Measurements from ENCODE around the gene CERS3.

Gene CERS3

GRCh38 chr15:100558771-100559254, 30.1 kb upstream of the CERS3 start:
- no peak for TF ChIP-seq TOX (CRISPR knock-in tag; IDR thresholded peaks at IDR 0.05; ENCODE audit: borderline replicate concordance)
- TF ChIP-seq TSHZ2 (CRISPR knock-in tag; IDR thresholded peaks at IDR 0.05), result no peak
- TF ChIP-seq ISL1 (CRISPR knock-in tag; IDR thresholded peaks at IDR 0.05), result no peak
- TF ChIP-seq ESRRG (CRISPR knock-in tag; IDR thresholded peaks at IDR 0.05), result no peak
- TF ChIP-seq CSDC2 (CRISPR knock-in tag; IDR thresholded peaks at IDR 0.05), result no peak
- TF ChIP-seq PATZ1 (CRISPR knock-in tag; IDR thresholded peaks at IDR 0.05; ENCODE audit: borderline replicate concordance), result no peak
- TF ChIP-seq POU6F1 (CRISPR knock-in tag; IDR thresholded peaks at IDR 0.05; ENCODE audit: borderline replicate concordance, low read depth), result no peak
- no peak for TF ChIP-seq GLIS3 (CRISPR knock-in tag; IDR thresholded peaks at IDR 0.05)
- ATAC-seq, result no peak

GRCh38 chr15:100553468-100553867, 24.7 kb upstream of the CERS3 start:
- no peak for TF ChIP-seq TSHZ2 (CRISPR knock-in tag; IDR thresholded peaks at IDR 0.05)
- no peak for TF ChIP-seq TOX (CRISPR knock-in tag; IDR thresholded peaks at IDR 0.05; ENCODE audit: borderline replicate concordance)
- TF ChIP-seq PPARA (CRISPR knock-in tag; IDR thresholded peaks at IDR 0.05; ENCODE audit: borderline replicate concordance), result no peak
- no peak for ATAC-seq

- no peak for ATAC-seq
- TF ChIP-seq CSRNP3 (CRISPR knock-in tag; IDR thresholded peaks at IDR 0.05), result no peak
These were observed 19.2 kb upstream of the CERS3 start for GRCh38 chr15:100547961-100548360.

- no peak for TF ChIP-seq BACH2 (CRISPR knock-in tag; IDR thresholded peaks at IDR 0.05; ENCODE audit: borderline replicate concordance)
- TF ChIP-seq SNAI2 (CRISPR knock-in tag; IDR thresholded peaks at IDR 0.05), result no peak
- TF ChIP-seq TOX (CRISPR knock-in tag; IDR thresholded peaks at IDR 0.05; ENCODE audit: borderline replicate concordance), result no peak
- no peak for TF ChIP-seq PPARA (CRISPR knock-in tag; IDR thresholded peaks at IDR 0.05; ENCODE audit: borderline replicate concordance)
- no peak for TF ChIP-seq ZC3H10 (CRISPR knock-in tag; IDR thresholded peaks at IDR 0.05)
- no peak for TF ChIP-seq TCF4 (CRISPR knock-in tag; IDR thresholded peaks at IDR 0.05; ENCODE audit: borderline replicate concordance)
- TF ChIP-seq GLIS3 (CRISPR knock-in tag; IDR thresholded peaks at IDR 0.05), result no peak
- TF ChIP-seq TSHZ2 (CRISPR knock-in tag; IDR thresholded peaks at IDR 0.05), result no peak
- no peak for TF ChIP-seq ZNF70 (CRISPR knock-in tag; IDR thresholded peaks at IDR 0.05)
- TF ChIP-seq ARNTL (CRISPR knock-in tag; IDR thresholded peaks at IDR 0.05; ENCODE audit: borderline replicate concordance, low read depth), result no peak
- TF ChIP-seq CREB5 (CRISPR knock-in tag; IDR thresholded peaks at IDR 0.05; ENCODE audit: low read depth), result no peak
- TF ChIP-seq ESRRG (CRISPR knock-in tag; IDR thresholded peaks at IDR 0.05), result no peak
- no peak for ATAC-seq
These were observed 16.2 kb upstream of the CERS3 start for GRCh38 chr15:100544946-100545345.
